A204.1 (cell line): ENCODE results near the gene CASTOR1.
A peak's percentile ranks its signal among the peaks of the same experiment; 100 is the strongest.

Source experiments
- FAIRE-seq: peaks from 2 replicates; lab custom pipeline; 2012; peaks lifted over from hg19 to GRCh38; lab: Jason Lieb, UNC

CASTOR1 gene

DNA sequence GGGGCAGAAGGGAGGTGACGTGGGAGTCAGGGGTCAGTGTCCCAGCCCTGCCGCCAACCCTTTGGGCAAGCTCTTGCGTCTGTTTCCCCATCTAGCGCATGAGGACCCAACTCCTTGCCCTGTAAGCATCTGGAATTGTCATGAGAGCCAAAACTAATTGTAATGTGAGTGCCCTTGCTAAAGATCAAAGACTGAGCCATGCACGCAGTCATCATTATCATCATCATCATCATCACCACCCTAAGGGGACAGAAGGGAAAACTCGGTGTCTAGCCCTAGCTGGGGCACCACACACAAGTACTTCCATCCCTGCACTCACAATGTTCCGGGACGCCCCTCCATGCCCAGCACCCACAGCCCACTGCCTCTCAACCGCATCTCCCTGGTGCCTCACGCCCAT lies 45.2 kb downstream of the CASTOR1 start:
- no peak for FAIRE-seq

DNA sequence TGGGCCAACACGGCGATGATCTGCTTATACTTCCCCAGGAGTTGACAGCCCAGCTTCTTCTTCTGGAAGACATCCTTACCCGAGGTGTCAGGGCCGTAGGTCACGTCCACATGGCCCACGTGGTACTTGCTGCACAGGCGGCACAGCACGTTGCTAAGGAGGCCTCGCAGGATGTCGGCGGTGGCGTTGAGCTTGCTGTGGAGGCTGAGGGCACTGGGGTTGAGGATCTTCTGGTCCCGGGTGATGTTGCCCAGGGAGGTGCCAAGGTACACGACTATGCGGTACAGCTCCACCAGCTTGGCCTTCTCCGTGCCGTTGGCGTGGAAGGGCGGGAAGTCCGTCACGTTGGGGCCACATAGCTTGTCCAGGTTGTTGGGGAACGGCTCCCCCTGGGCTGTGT lies 45.6 kb downstream of the CASTOR1 start:
- no peak for FAIRE-seq

GRCh38 chr22:30241576-30242371 lies 47.5 kb downstream of the CASTOR1 start:
- FAIRE-seq: peak; percentile 39

- peak; percentile 94 for FAIRE-seq
Observed at GRCh38 chr22:30240541-30241417, 48.5 kb downstream of the CASTOR1 start.

DNA sequence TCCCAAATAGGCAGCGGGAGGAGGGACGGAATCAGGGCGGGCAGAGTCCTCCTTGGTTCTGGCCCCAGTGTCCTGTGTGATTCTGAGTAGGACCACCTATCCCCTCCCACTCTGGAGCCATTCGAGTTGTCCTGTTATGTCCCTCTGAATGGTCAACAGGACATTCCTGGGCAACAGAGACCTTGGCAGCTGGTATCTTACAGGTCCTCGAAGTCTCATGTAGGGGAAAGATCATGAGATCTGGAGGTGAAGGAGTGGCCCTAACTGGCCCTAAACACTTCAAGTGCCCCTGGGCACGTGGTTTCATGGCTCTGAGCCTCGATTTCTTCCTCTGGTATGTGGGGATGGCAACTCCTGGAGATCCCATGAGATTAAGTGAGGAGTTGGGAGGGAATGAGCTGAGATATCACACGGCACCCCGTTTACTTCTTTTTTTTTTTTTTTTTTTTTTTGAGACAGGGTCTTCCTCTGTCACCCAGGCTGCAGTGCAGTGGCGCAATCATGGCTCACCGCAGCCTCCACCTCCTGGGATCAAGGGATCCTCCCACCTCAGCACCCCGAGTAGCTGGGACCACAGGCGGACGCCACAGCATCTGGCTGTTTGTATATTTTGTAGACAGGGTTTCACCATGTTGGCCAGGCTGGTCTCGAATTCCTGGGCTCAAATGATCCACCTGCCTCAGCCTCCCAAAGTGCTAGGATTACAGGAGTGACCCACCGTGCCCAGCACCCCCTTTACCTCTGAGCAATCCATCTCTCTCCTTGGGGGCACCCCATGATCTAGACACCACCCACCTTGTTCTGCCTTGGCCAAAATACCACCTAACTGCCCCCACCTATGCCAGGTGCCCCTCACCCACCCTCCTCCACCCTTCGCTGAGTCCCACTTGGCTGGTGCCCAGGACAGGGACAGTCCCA lies 49.6 kb downstream of the CASTOR1 start:
- peak; percentile 90 for FAIRE-seq

- FAIRE-seq: peak; percentile 98
Observed at GRCh38 chr22:30238661-30239487, 50.4 kb downstream of the CASTOR1 start.

GRCh38 chr22:30238136-30238535 lies 51.2 kb downstream of the CASTOR1 start:
- FAIRE-seq: no peak

GRCh38 chr22:30236875-30237274 lies 52.4 kb downstream of the CASTOR1 start:
- peak; percentile 97 for FAIRE-seq

- peak; percentile 99 for FAIRE-seq
Observed at GRCh38 chr22:30235687-30236170, 53.6 kb downstream of the CASTOR1 start.
